Astrocyte (in vitro differentiated cells and primary cell): Measurements from ENCODE around the gene IMMP2L.

Experiments
- EZH2 ChIP-seq: IDR thresholded peaks from 2 replicates; pipeline ENCODE4 v1.6.1; 2012; ENCODE audit warnings: mild to moderate bottlenecking, low read length, inconsistent platforms; ENCODE audit not compliant: insufficient read depth
- TF ChIP-seq, protein P1 (sequence below): IDR thresholded peaks from 2 replicates; pipeline ENCODE4 v1.5.1; 2011; ENCODE audit warnings: low read depth, mild to moderate bottlenecking, inconsistent platforms, low read length, moderate library complexity; ENCODE audit not compliant: insufficient read depth

GRCh38 chr7:110720626-110721025 is 841.7 kb downstream of the IMMP2L start:
- TF ChIP-seq, protein P1, sequence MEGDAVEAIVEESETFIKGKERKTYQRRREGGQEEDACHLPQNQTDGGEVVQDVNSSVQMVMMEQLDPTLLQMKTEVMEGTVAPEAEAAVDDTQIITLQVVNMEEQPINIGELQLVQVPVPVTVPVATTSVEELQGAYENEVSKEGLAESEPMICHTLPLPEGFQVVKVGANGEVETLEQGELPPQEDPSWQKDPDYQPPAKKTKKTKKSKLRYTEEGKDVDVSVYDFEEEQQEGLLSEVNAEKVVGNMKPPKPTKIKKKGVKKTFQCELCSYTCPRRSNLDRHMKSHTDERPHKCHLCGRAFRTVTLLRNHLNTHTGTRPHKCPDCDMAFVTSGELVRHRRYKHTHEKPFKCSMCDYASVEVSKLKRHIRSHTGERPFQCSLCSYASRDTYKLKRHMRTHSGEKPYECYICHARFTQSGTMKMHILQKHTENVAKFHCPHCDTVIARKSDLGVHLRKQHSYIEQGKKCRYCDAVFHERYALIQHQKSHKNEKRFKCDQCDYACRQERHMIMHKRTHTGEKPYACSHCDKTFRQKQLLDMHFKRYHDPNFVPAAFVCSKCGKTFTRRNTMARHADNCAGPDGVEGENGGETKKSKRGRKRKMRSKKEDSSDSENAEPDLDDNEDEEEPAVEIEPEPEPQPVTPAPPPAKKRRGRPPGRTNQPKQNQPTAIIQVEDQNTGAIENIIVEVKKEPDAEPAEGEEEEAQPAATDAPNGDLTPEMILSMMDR: no peak
- no peak for TF ChIP-seq EZH2
